GM23248 (cell line): ENCODE data around the gene MED28. TPM values are rescaled to one million over a fixed set of nuclear protein-coding genes. Genes with fewer than 3 reads are reported as not detected.
"Not testable (repeated sequence)": the region's sequence is repeated elsewhere in the genome, so short reads cannot be mapped to it uniquely, and the experiment has no call there.

Experiments
- DNase-seq: peaks from one replicate; pipeline ENCODE4 v3.0.0-alpha.2; 2015
- H2AFZ ChIP-seq: fragments of 200-600 bp; sonication (generic); 2 replicates; pipeline ENCODE4 v1.6.1; 2016; ENCODE audit warnings: antibody characterized with exemption
- H3F3A ChIP-seq: fragments of 200-600 bp; sonication (generic); 2 replicates; pipeline ENCODE4 v1.6.1; 2016; ENCODE audit warnings: mild to moderate bottlenecking, antibody characterized with exemption, mixed run types; ENCODE audit not compliant: insufficient read depth
- H3K27ac ChIP-seq: fragments of 200-600 bp; sonication (generic); 2 replicates; pipeline ENCODE4 v1.5.1; 2016; ENCODE audit warnings: mild to moderate bottlenecking
- H3K27me3 ChIP-seq: fragments of 200-600 bp; sonication (generic); replicated peaks from 2 replicates; pipeline ENCODE4 v1.6.1; 2016; ENCODE audit warnings: mild to moderate bottlenecking; ENCODE audit not compliant: insufficient read depth
- H3K36me3 ChIP-seq: fragments of 200-600 bp; sonication (generic); 2 replicates; pipeline ENCODE4 v1.6.1; 2016; ENCODE audit warnings: low read depth, mild to moderate bottlenecking
- H3K4me1 ChIP-seq: fragments of 200-600 bp; sonication (generic); 2 replicates; pipeline ENCODE4 v1.6.1; 2016; ENCODE audit warnings: mild to moderate bottlenecking; ENCODE audit not compliant: insufficient read depth
- H3K4me2 ChIP-seq: fragments of 200-600 bp; sonication (generic); one replicate; pipeline ENCODE4 v1.6.1; 2016; ENCODE audit warnings: mild to moderate bottlenecking; ENCODE audit not compliant: unreplicated experiment
- H3K4me3 ChIP-seq: fragments of 200-600 bp; sonication (generic); 2 replicates; pipeline ENCODE4 v1.5.1; 2016; ENCODE audit warnings: mild to moderate bottlenecking
- H3K79me2 ChIP-seq: fragments of 200-600 bp; sonication (generic); 2 replicates; pipeline ENCODE4 v1.6.1; 2016; ENCODE audit warnings: mild to moderate bottlenecking; ENCODE audit not compliant: insufficient read depth
- H3K9ac ChIP-seq: fragments of 200-600 bp; sonication (generic); 2 replicates; pipeline ENCODE4 v1.6.1; 2016; ENCODE audit warnings: mild to moderate bottlenecking
- H3K9me2 ChIP-seq: fragments of 200-600 bp; sonication (generic); 2 replicates; pipeline ENCODE4 v1.6.1; 2016; ENCODE audit warnings: mixed run types, mild to moderate bottlenecking, moderate library complexity; ENCODE audit not compliant: insufficient read depth
- H3K9me3 ChIP-seq: fragments of 200-600 bp; sonication (generic); one replicate; pipeline ENCODE4 v1.6.1; 2017; ENCODE audit warnings: low read depth
- H4K20me1 ChIP-seq: fragments of 200-600 bp; sonication (generic); 2 replicates; pipeline ENCODE4 v1.6.0; 2016; ENCODE audit not compliant: insufficient read depth
- EZH2 ChIP-seq: fragments of 200-600 bp; sonication (generic); IDR thresholded peaks from 2 replicates; pipeline ENCODE4 v1.6.1; 2018; ENCODE audit warnings: antibody characterized with exemption, mild to moderate bottlenecking; ENCODE audit not compliant: insufficient read depth, poor library complexity, severe bottlenecking
- EZH2phosphoT487 ChIP-seq: fragments of 200-600 bp; sonication (generic); IDR thresholded peaks from 2 replicates; pipeline ENCODE4 v1.6.1; 2018; ENCODE audit warnings: antibody characterized with exemption, moderate library complexity, mild to moderate bottlenecking, low read depth; ENCODE audit not compliant: insufficient read depth
- WGBS, 2 experiments: methylation state at CpG; one replicate each; pipeline ENCODE4 v1.1.6; 2015 to 2017; ENCODE audit warnings: low lambda C conversion rate in 2 of 2, low coverage in 1 of 2; ENCODE audit errors: missing lambda C conversion rate in 2 of 2; 5-methylcytosine and 5-hydroxymethylcytosine counted together
- in situ Hi-C: fragments of 300-500 bp; cut with MboI; formaldehyde crosslinking; loops from 2 replicates; pipeline ENCODE4 v1.15.0; 2020
- polyA plus RNA-seq: library from polyadenylated mRNA; unstranded; fragments of >200 nt; fragmentation: Nextera tagmentation; extraction: Ambion mirVana; gene quantifications from 2 replicates; pipeline ENCODE4 v1.2.1, GENCODE V29; 2016
- total RNA-seq: library from RNA; depleted of rRNA; stranded (reverse); fragments of >200 nt; shearing (Covaris generic); gene quantifications from 2 replicates; pipeline ENCODE4 v1.2.3, GENCODE V29; 2014

Gene MED28
- total and polyA plus RNA-seq, 2 experiments from 2014 or later, result 3.9 to 34.1 TPM

GRCh38 chr4:17650406-17650805 lies 36.0 kb downstream of the MED28 start:
- H3K36me3 ChIP-seq, result no peaks in the 10 kb centered on the region
- no peaks in the 10 kb centered on the region for H3K9me2 ChIP-seq
- no peaks in the 10 kb centered on the region for H3K4me1 ChIP-seq
- no peaks in the 10 kb centered on the region for H3F3A ChIP-seq
- no peaks in the 10 kb centered on the region for H3K27me3 ChIP-seq
- H3K9ac ChIP-seq, result no peak overlapping the region
- no peaks in the 10 kb centered on the region for H3K79me2 ChIP-seq
- H4K20me1 ChIP-seq, result no peaks in the 10 kb centered on the region
- no peak overlapping the region for H3K27ac ChIP-seq
- H3K9me3 ChIP-seq, result no peaks in the 10 kb centered on the region
- TF ChIP-seq EZH2 (no peak), EZH2phosphoT487 (no peak)
- 68 to 74% methylated on average over 2 of the region's 2 CpGs for WGBS, 2 experiments
- H2AFZ ChIP-seq, result no peak overlapping the region
- H3K4me3 ChIP-seq, result no peak overlapping the region
- no peak overlapping the region for H3K4me2 ChIP-seq
- no peak for DNase-seq
- in situ Hi-C loops, result no loop called here

- Histone ChIP-seq H3K9ac (no peak overlapping the region), H3F3A (no peaks in the 10 kb centered on the region), H3K27me3 (0 out of 2 replicates have a peak, but pooled peaks cover 7% of the 10 kb centered on the region), H4K20me1 (no peaks in the 10 kb centered on the region), H3K9me3 (no peaks in the 10 kb centered on the region), H3K36me3 (no peaks in the 10 kb centered on the region), H2AFZ (no peak overlapping the region), H3K4me1 (no peaks in the 10 kb centered on the region), H3K9me2 (no peaks in the 10 kb centered on the region), H3K4me2 (no peak overlapping the region), H3K79me2 (no peaks in the 10 kb centered on the region), H3K4me3 (no peak overlapping the region), H3K27ac (no peak overlapping the region)
- TF ChIP-seq EZH2 (no peak), EZH2phosphoT487 (no peak)
- in situ Hi-C loops, result no loop called here
- WGBS, 2 experiments, result 74 to 75% methylated on average over 8 of the region's 8 CpGs
- no peak for DNase-seq
Observed at GRCh38 chr4:17654701-17655100, 40.3 kb downstream of the MED28 start.

GRCh38 chr4:17657090-17657489 lies 42.6 kb downstream of the MED28 start:
- H3K27ac ChIP-seq, result no peak overlapping the region

GRCh38 chr4:17657849-17658248 lies 43.4 kb downstream of the MED28 start:
- H2AFZ ChIP-seq, result no peak overlapping the region
- H3K36me3 ChIP-seq, result no peaks in the 10 kb centered on the region
- H3K4me2 ChIP-seq, result no peak overlapping the region
- DNase-seq, result no peak
- 58 to 63% methylated on average over 9 of the region's 9 CpGs for WGBS, 2 experiments
- no peak overlapping the region for H3K27ac ChIP-seq
- no peaks in the 10 kb centered on the region for H3K79me2 ChIP-seq
- no peaks in the 10 kb centered on the region for H3K9me3 ChIP-seq
- H3F3A ChIP-seq, result no peaks in the 10 kb centered on the region
- no peak overlapping the region for H3K4me3 ChIP-seq
- H4K20me1 ChIP-seq, result no peaks in the 10 kb centered on the region
- 0 out of 2 replicates have a peak, but pooled peaks cover 7% of the 10 kb centered on the region for H3K27me3 ChIP-seq
- H3K4me1 ChIP-seq, result no peaks in the 10 kb centered on the region
- no peaks in the 10 kb centered on the region for H3K9me2 ChIP-seq
- no peak overlapping the region for H3K9ac ChIP-seq
- in situ Hi-C loops, result no loop called here
- TF ChIP-seq EZH2phosphoT487 (no peak), EZH2 (no peak)

More at GRCh38 chr4:17657090-17657489, 42.6 kb downstream of the MED28 start:
- H2AFZ ChIP-seq, result no peak overlapping the region
- TF ChIP-seq EZH2phosphoT487 (no peak), EZH2 (no peak)
- H3K36me3 ChIP-seq, result no peaks in the 10 kb centered on the region
- no peak overlapping the region for H3K4me3 ChIP-seq
- no peaks in the 10 kb centered on the region for H3K79me2 ChIP-seq
- in situ Hi-C loops, result no loop called here
- DNase-seq, result no peak
- H3K9ac ChIP-seq, result no peak overlapping the region
- no peaks in the 10 kb centered on the region for H3K9me3 ChIP-seq
- H4K20me1 ChIP-seq, result no peaks in the 10 kb centered on the region
- H3K4me2 ChIP-seq, result no peak overlapping the region
- H3K4me1 ChIP-seq, result no peaks in the 10 kb centered on the region
- no peaks in the 10 kb centered on the region for H3F3A ChIP-seq
- no peaks in the 10 kb centered on the region for H3K9me2 ChIP-seq
- H3K27me3 ChIP-seq, result 0 out of 2 replicates have a peak, but pooled peaks cover 7% of the 10 kb centered on the region
- 22 to 47% methylated on average over 1 of the region's 1 CpG for WGBS, 2 experiments

DNA sequence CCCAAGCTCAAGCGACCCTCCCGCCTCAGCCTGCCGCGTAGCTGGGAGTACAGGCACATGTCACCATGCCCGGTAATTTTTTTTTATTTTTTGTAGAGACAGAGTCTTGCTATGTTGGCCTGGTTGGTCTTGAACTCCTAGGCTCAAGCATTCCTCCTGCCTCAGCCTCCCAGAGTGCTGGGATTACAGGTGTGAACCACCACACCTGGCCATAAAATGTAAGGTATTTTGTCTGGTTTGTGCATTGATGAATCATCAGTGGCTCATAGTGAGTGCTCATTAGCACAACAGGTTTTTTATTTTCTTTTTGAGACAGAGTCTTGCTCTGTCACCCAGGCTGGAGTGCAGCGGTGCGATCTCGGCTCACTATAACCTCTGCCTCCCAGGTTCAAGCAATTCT lies 44.8 kb downstream of the MED28 start:
- H3F3A ChIP-seq, H3K9me3 ChIP-seq, H3K4me3 ChIP-seq, H3K36me3 ChIP-seq, H3K4me2 ChIP-seq, H3K9ac ChIP-seq, DNase-seq, H3K27me3 ChIP-seq, H3K4me1 ChIP-seq, H2AFZ ChIP-seq, H3K79me2 ChIP-seq, H3K9me2 ChIP-seq, in situ Hi-C loops, H3K27ac ChIP-seq, H4K20me1 ChIP-seq: not testable (repeated sequence)
- WGBS, 2 experiments, result 93 to 97% methylated on average over 8 of the region's 8 CpGs
